NCI-H446 (cell line): ENCODE data around the gene ZFYVE28.
"Not testable (repeated sequence)": the region's sequence is repeated elsewhere in the genome, so short reads cannot be mapped to it uniquely, and the experiment has no call there.

ENCODE experiments used
- DNase-seq, 2 experiments: peaks; one replicate each; lab custom pipeline; 2025; lab: John Stamatoyannopoulos, UW

Gene ZFYVE28

GRCh38 chr4:2446656-2447564, 28.5 kb upstream of the ZFYVE28 start:
- no peak for DNase-seq

- no peak for DNase-seq
Observed at GRCh38 chr4:2445571-2445970, 27.1 kb upstream of the ZFYVE28 start.

- DNase-seq = no peak
Observed at GRCh38 chr4:2445130-2445529, 26.7 kb upstream of the ZFYVE28 start.

- DNase-seq = no peak
Observed at GRCh38 chr4:2443956-2444740, 25.7 kb upstream of the ZFYVE28 start.

- DNase-seq = no peak
Observed at GRCh38 chr4:2443061-2443730, 24.8 kb upstream of the ZFYVE28 start.

GRCh38 chr4:2442175-2442993, 23.9 kb upstream of the ZFYVE28 start:
- no peak for DNase-seq

GRCh38 chr4:2441393-2442174, 23.1 kb upstream of the ZFYVE28 start:
- peak; percentile 2 to 55 for DNase-seq

GRCh38 chr4:2438822-2439718, 20.6 kb upstream of the ZFYVE28 start:
- DNase-seq = no peak

GRCh38 chr4:2437475-2438215, 19.2 kb upstream of the ZFYVE28 start:
- no peak for DNase-seq

- DNase-seq = no peak
Observed at GRCh38 chr4:2436761-2437474, 18.5 kb upstream of the ZFYVE28 start.

- DNase-seq = no peak
Observed at GRCh38 chr4:2436301-2436700, 17.9 kb upstream of the ZFYVE28 start.

GRCh38 chr4:2434420-2434819, 16.0 kb upstream of the ZFYVE28 start:
- DNase-seq = no peak

- no peak for DNase-seq
Observed at GRCh38 chr4:2433609-2434350, 15.3 kb upstream of the ZFYVE28 start.

GRCh38 chr4:2432991-2433530, 14.6 kb upstream of the ZFYVE28 start:
- DNase-seq = no peak

- no peak for DNase-seq
Observed at GRCh38 chr4:2432004-2432403, 13.6 kb upstream of the ZFYVE28 start.

GRCh38 chr4:2429945-2430757, 11.7 kb upstream of the ZFYVE28 start:
- not testable (repeated sequence) for DNase-seq
